Measurements from ENCODE around the gene CYFIP1. TPM values are rescaled to one million over a fixed set of nuclear protein-coding genes. Genes with fewer than 3 reads are reported as not detected.

CYFIP1 gene
- total RNA-seq, 2 experiments from 2014 or later: 14.6 to 16.3 TPM

DNA sequence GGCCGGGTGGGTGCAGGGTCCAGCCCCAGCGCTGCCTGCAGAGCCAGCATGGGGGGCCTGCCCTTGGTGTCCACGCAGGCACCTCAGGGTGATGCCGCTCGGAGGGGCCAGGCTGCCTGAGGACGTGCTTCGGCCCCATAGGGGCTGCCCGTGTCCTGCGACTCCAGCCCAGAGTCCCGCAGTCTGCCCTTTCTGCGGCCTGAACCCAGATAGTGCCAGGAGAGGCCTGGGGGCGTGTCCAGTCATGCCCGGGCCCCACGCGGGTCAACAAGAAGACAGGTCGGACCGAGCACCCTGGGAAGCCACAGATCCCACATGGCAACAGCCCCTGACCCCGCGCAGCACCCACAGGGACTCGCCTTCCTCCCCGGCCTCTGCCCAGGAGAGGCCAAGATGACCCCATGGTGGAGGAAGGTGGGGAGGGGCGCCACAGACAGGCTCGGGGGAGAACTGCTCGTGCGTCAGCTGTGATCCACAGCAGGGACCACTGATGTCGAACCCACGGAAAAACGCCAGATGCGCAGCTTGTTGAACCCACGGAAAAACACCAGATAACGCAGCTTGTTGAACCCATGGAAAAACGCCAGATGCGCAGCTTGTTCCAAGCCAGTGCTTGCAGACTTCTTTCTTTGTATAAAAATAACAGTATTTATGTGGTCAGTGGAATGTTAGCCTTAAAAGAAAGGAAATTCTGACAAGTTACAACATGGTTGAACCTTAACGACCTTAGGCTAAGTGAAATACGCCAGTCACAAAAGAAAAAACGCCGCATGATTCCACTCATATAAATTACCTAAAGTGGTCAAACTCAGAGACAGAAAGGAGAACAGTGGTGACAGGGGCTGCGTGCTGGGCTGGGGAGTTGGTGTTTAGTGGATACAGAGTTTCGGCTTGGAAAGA, 28.5 kb downstream of the CYFIP1 start:
- Mint-ChIP-seq H3K4me3 (no peak overlapping the region), H3K27ac (no peak overlapping the region), H3K9me3 (no peaks in the 10 kb centered on the region), H3K4me1 (peaks cover 11% of the 10 kb centered on the region), H3K27me3 (peaks cover 8% of the 10 kb centered on the region), H3K36me3 (ENCODE audit: low read depth) (no peaks in the 10 kb centered on the region)
- POLR2A ChIA-PET: no interaction called here
- no peak for DNase-seq
- CTCF ChIA-PET: interaction anchor here (0.6 kb wide), 1 partner anchor 79 kb away, joined by 3 read pairs; no protein-coding TSS in a partner anchor

DNA sequence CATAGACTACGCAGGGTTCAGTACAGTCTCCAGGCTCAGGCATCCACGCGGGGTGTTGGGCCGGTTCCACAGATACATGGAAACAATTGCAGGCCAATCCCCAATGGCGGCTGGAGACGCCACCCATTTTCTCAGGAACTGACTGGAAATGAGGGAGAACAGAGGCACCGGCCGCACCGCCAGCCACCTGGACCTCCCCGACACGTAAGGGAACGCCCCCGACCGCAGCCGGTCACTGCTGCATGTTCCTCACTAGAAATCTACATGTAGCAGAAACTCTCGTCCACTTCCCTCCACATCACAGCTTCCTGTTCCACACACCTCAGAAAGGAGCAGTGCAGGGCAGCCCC, 29.2 kb downstream of the CYFIP1 start:
- CTCF ChIA-PET: no interaction called here
- Mint-ChIP-seq H3K36me3 (ENCODE audit: low read depth) (no peaks in the 10 kb centered on the region), H3K9me3 (no peaks in the 10 kb centered on the region), H3K4me3 (no peak overlapping the region), H3K4me1 (peaks cover 11% of the 10 kb centered on the region), H3K27ac (no peak overlapping the region), H3K27me3 (peaks cover 8% of the 10 kb centered on the region)
- DNase-seq: no peak
- POLR2A ChIA-PET: no interaction called here

- DNase-seq: no peak
- ChIA-PET CTCF (no interaction called here), POLR2A (interaction anchor here (0.6 kb wide), 1 partner anchor 48 kb away, joined by 3 read pairs; no protein-coding TSS in a partner anchor)
- H3K4me1 Mint-ChIP-seq: peaks cover 11% of the 10 kb centered on the region
- H3K4me3 Mint-ChIP-seq: no peak overlapping the region
- H3K9me3 Mint-ChIP-seq: no peaks in the 10 kb centered on the region
- no peak overlapping the region for H3K27ac Mint-ChIP-seq
- H3K27me3 Mint-ChIP-seq: peaks cover 8% of the 10 kb centered on the region
- no peaks in the 10 kb centered on the region for H3K36me3 Mint-ChIP-seq (ENCODE audit: low read depth)
Observed at GRCh38 chr15:22950256-22950990, 29.7 kb downstream of the CYFIP1 start.

DNA sequence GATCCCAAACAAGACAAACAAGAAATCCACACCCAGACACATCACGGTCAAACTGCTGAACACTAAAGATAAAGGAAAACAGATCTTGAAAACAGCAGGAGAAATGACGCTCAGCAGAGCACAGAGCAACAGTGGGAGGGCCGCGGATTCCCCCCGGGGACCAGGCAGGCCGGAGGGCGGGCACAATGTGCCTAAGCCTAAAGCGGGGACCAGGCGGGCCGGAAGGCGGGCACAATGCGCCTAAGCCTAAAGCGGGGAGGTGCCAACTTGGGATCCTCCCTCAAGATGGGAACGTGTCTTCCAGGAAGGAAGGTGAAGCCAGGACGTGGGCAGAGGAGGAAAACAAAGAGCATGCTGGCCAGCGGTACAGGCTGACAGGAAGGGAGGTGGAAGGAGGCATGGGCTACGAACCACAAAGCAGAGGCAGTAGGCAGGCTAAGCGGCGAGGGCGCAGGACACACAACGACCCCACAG, 31.1 kb downstream of the CYFIP1 start:
- Mint-ChIP-seq H3K27me3 (peaks cover 8% of the 10 kb centered on the region), H3K9me3 (no peaks in the 10 kb centered on the region), H3K4me3 (no peak overlapping the region), H3K36me3 (ENCODE audit: low read depth) (no peaks in the 10 kb centered on the region), H3K27ac (peak overlapping the region; percentile 42), H3K4me1 (peaks cover 11% of the 10 kb centered on the region)
- CTCF ChIA-PET: no interaction called here
- POLR2A ChIA-PET: no interaction called here
- DNase-seq: no peak

DNA sequence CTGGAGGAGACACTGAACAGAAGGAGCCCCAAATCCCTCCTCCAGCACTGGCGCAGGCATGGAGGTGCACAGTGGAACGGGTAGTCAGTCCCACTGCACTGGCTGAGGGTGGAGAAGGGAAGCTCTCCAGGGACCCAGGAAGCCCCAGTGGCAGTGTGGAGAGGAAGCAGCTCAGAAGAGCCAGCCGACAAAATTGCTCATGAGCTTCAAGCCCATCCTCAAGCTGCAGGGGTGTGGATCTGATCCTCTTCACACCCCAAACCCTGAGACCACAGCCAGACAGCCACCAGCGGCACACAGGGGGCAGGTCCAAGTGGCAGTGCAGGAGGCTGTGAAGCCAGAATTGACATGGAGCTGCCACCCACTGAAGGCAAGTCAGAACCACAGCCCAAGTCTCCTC, 32.1 kb downstream of the CYFIP1 start:
- Mint-ChIP-seq H3K9me3 (no peaks in the 10 kb centered on the region), H3K4me1 (peaks cover 11% of the 10 kb centered on the region), H3K4me3 (no peak overlapping the region), H3K27ac (no peak overlapping the region), H3K36me3 (ENCODE audit: low read depth) (no peaks in the 10 kb centered on the region), H3K27me3 (peaks cover 8% of the 10 kb centered on the region)
- ChIA-PET CTCF (interaction anchor here (0.6 to 1.0 kb wide), 2 partner anchors 12 to 122 kb away, joined by 3 read pairs; no protein-coding TSS in a partner anchor), POLR2A (no interaction called here)
- no peak for DNase-seq

- DNase-seq: no peak
- ChIA-PET POLR2A (no interaction called here), CTCF (interaction anchor here (0.6 to 1.0 kb wide), 2 partner anchors 11 to 123 kb away, joined by 3 read pairs; no protein-coding TSS in a partner anchor)
- H3K27ac Mint-ChIP-seq: no peak overlapping the region
- peaks cover 8% of the 10 kb centered on the region for H3K27me3 Mint-ChIP-seq
- H3K4me1 Mint-ChIP-seq: peaks cover 11% of the 10 kb centered on the region
- no peak overlapping the region for H3K4me3 Mint-ChIP-seq
- H3K36me3 Mint-ChIP-seq (ENCODE audit: low read depth): no peaks in the 10 kb centered on the region
- no peaks in the 10 kb centered on the region for H3K9me3 Mint-ChIP-seq
Observed at GRCh38 chr15:22947101-22948000, 32.8 kb downstream of the CYFIP1 start.

GRCh38 chr15:22945071-22945470, 35.1 kb downstream of the CYFIP1 start:
- Mint-ChIP-seq H3K4me1 (peaks cover 11% of the 10 kb centered on the region), H3K36me3 (ENCODE audit: low read depth) (no peaks in the 10 kb centered on the region), H3K27me3 (peaks cover 8% of the 10 kb centered on the region), H3K9me3 (no peaks in the 10 kb centered on the region), H3K4me3 (no peak overlapping the region), H3K27ac (no peak overlapping the region)
- CTCF ChIA-PET: no interaction called here
- no peak for DNase-seq
- POLR2A ChIA-PET: no interaction called here

DNA sequence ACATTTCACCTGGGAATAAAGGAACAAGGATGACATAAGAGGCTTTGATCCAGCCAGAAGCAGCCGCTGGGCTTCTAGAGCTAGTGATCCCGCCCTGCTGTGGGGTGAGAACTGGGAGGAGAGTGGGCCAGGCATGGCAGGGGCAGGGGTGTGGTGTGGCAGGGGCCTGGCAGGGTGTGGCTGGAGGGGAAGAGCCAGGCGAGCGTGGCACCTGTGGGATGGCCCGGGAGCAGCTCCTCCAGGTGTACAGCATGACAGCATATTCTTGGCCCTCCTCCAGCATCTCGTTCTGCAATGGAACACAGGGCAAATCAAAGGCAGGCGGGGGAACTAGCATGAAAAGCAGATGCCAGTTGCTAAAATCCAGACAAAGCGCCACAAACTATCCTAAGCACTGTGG, 35.5 kb downstream of the CYFIP1 start:
- Mint-ChIP-seq H3K27me3 (peaks cover 8% of the 10 kb centered on the region), H3K27ac (no peak overlapping the region), H3K4me3 (no peak overlapping the region), H3K36me3 (ENCODE audit: low read depth) (no peaks in the 10 kb centered on the region), H3K4me1 (peaks cover 11% of the 10 kb centered on the region), H3K9me3 (no peaks in the 10 kb centered on the region)
- ChIA-PET POLR2A (no interaction called here), CTCF (no interaction called here)
- no peak for DNase-seq

DNA sequence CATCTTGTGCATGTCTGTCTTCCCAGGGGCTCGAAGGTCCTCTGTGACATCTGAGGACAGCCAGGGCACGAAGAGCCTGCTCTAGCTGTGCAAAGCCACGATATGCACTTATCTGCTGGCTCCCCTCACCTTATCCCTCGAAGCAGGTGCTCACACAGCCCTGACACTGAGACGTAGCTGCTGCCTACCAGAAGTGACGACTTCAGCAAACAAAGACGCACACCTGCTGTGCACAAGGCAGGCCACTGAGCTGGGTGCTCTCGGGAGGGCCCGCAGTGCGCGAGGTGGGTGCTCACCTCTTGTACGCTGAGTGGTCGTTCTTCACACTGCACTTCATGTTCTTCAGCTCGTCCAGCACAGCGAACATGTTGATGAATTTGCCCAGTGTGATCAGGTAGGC, 37.3 kb downstream of the CYFIP1 start:
- Mint-ChIP-seq H3K4me1 (no peaks in the 10 kb centered on the region), H3K36me3 (ENCODE audit: low read depth) (no peaks in the 10 kb centered on the region), H3K27me3 (no peaks in the 10 kb centered on the region), H3K9me3 (no peaks in the 10 kb centered on the region), H3K4me3 (no peak overlapping the region), H3K27ac (no peak overlapping the region)
- ChIA-PET CTCF (interaction anchor here (0.6 kb wide), 1 partner anchor 461 kb away, joined by 3 read pairs; no protein-coding TSS in a partner anchor), POLR2A (no interaction called here)
- DNase-seq: no peak

- no peak overlapping the region for H3K4me3 Mint-ChIP-seq
- no peaks in the 10 kb centered on the region for H3K9me3 Mint-ChIP-seq
- no peaks in the 10 kb centered on the region for H3K27me3 Mint-ChIP-seq
Observed at GRCh38 chr15:22942306-22942855, 37.8 kb downstream of the CYFIP1 start.

GRCh38 chr15:22941179-22941578, 39.0 kb downstream of the CYFIP1 start:
- Mint-ChIP-seq H3K4me1 (peaks cover 10% of the 10 kb centered on the region), H3K9me3 (no peaks in the 10 kb centered on the region)
- POLR2A ChIA-PET: no interaction called here

More at GRCh38 chr15:22942306-22942855, 37.8 kb downstream of the CYFIP1 start:
- CTCF ChIA-PET: interaction anchor here (0.6 kb wide), 1 partner anchor 462 kb away, joined by 3 read pairs; no protein-coding TSS in a partner anchor
- no peak for DNase-seq
- Mint-ChIP-seq H3K4me1 (no peaks in the 10 kb centered on the region), H3K36me3 (ENCODE audit: low read depth) (no peaks in the 10 kb centered on the region), H3K27ac (no peak overlapping the region)
- POLR2A ChIA-PET: no interaction called here

DNA sequence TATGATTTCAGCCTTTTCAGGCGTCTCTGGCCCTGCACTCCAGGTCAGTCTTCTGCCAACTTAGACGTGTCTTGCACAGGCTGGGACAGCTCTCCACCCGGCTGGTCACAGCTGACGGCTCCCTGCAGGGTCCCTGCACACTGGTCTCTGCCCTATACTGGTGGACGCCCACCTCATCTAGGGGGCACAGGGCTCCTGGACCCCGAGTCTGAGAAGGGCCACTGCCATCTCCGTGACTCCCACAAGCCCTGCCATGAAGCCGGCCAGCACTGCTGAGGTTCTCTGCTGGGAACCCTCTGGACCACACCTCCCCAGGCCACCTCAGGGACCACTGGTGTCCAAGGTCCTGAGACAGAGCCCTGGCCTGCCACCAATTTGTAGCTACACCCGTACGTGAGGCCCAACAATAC, 40.5 kb downstream of the CYFIP1 start:
- no peak for DNase-seq
- no peaks in the 10 kb centered on the region for H3K36me3 Mint-ChIP-seq (ENCODE audit: low read depth)
- POLR2A ChIA-PET: no interaction called here
- no peaks in the 10 kb centered on the region for H3K9me3 Mint-ChIP-seq
- H3K27ac Mint-ChIP-seq: no peak overlapping the region
- peaks cover 12% of the 10 kb centered on the region for H3K4me1 Mint-ChIP-seq
- H3K4me3 Mint-ChIP-seq: no peak overlapping the region
- no peaks in the 10 kb centered on the region for H3K27me3 Mint-ChIP-seq
- CTCF ChIA-PET: no interaction called here

More at GRCh38 chr15:22941179-22941578, 39.0 kb downstream of the CYFIP1 start:
- Mint-ChIP-seq H3K36me3 (ENCODE audit: low read depth) (no peaks in the 10 kb centered on the region), H3K4me3 (no peak overlapping the region), H3K27ac (no peak overlapping the region), H3K27me3 (no peaks in the 10 kb centered on the region)
- no peak for DNase-seq
- CTCF ChIA-PET: no interaction called here
